ENCODE measurements around the gene DMAP1.
A peak's percentile ranks its signal among the peaks of the same experiment; 100 is the strongest.

Gene DMAP1

DNA sequence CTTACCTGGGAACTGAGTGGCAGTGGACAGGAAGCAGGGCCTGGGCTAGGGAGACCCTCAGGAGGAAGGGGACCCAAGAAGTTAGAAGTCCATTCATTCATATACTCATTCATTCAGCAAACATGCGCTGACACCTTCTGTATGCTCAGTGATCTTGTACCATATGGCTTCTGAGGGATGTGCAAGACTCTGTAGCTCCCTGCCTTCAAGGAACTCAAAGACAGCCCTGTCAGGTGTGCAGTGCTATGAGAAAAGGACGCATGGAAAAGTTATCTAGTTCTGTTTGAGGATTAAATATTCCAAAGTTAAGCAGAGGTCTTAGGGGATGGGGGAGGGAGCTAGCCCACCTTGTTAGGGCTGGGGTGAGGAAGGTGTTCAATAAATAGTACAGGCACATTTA, 12.5 kb downstream of the DMAP1 start:
- no peak overlapping the region for H3K27ac ChIP-seq (ENCODE audit: extremely low read depth, low read depth, low read length)
- H3K9me3 ChIP-seq (ENCODE audit: control insufficient read depth, insufficient read depth, low read depth, low read length) = no peaks in the 10 kb centered on the region
- ChIA-PET CTCF (interaction anchor here (5.7 kb wide), 1 partner anchor 8 kb away, joined by 29 read pairs; no protein-coding TSS in a partner anchor), POLR2A (no interaction called here)
- H3K4me1 ChIP-seq (ENCODE audit: control insufficient read depth, insufficient read depth, low read length) = no peaks in the 10 kb centered on the region
- peaks cover 0 to 63% of the 10 kb centered on the region in 2 experiments; a peak in 1 of 3 replicates for H3K36me3 ChIP-seq (ENCODE audit: control insufficient read depth in 2 of 2, insufficient read depth in 1 of 2, low read length in 2 of 2)
- no peak overlapping the region for H3K4me3 ChIP-seq (ENCODE audit: low read depth, low read length)
- peak; percentile 97; the same call in 1 of the 2 replicates for TF ChIP-seq TRIM28 (IDR thresholded peaks at IDR 0.05; ENCODE audit: borderline replicate concordance, low read length)
- TF ChIP-seq SP2 (tag by site-specific recombination; IDR thresholded peaks at IDR 0.05) = no peak

DNA sequence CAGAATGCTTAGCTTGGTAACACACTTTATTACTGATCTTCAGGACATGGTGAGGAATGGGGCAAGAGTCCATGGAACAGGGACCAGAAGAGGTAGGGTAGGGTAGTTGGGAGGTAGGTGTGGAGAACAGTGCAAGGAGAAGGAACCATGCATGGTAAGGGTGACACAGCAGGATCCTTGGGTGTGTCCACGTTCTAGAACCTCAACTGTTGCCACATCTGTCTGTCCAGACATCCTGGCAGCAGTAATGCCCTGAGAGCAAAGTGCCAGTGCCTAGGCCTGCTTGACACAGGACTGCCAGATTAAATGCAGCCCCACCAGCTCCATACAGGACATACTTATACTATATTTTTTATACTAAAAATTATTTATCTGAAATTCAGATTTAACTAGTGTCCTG, 13.9 kb downstream of the DMAP1 start:
- H3K27ac ChIP-seq (ENCODE audit: extremely low read depth, low read depth, low read length) = no peak overlapping the region
- peaks cover 0 to 60% of the 10 kb centered on the region in 2 experiments; a peak in 2 of 3 replicates for H3K36me3 ChIP-seq (ENCODE audit: control insufficient read depth in 2 of 2, insufficient read depth in 1 of 2, low read length in 2 of 2)
- H3K4me3 ChIP-seq (ENCODE audit: low read depth, low read length) = no peak overlapping the region
- no peak for TF ChIP-seq ZNF629 (tag by site-specific recombination; IDR thresholded peaks at IDR 0.05)
- TF ChIP-seq MZF1 (tag by site-specific recombination; IDR thresholded peaks at IDR 0.05; ENCODE audit: borderline replicate concordance) = no peak
- TF ChIP-seq ZNF792 (tag by site-specific recombination; IDR thresholded peaks at IDR 0.05) = no peak
- TF ChIP-seq SP3 (tag by site-specific recombination; IDR thresholded peaks at IDR 0.05) = no peak
- TF ChIP-seq ZNF768 (tag by site-specific recombination; IDR thresholded peaks at IDR 0.05) = no peak
- TF ChIP-seq ZNF416 (tag by site-specific recombination; IDR thresholded peaks at IDR 0.05) = no peak
- CTCF ChIA-PET = interaction anchor here (0.6 to 5.7 kb wide), 3 partner anchors 9 to 367 kb away, joined by 3 to 29 read pairs (median 5); no protein-coding TSS in a partner anchor
- no peaks in the 10 kb centered on the region for H3K9me3 ChIP-seq (ENCODE audit: control insufficient read depth, insufficient read depth, low read depth, low read length)
- H3K4me1 ChIP-seq (ENCODE audit: control insufficient read depth, insufficient read depth, low read length) = no peaks in the 10 kb centered on the region
- POLR2A ChIA-PET = no interaction called here

DNA sequence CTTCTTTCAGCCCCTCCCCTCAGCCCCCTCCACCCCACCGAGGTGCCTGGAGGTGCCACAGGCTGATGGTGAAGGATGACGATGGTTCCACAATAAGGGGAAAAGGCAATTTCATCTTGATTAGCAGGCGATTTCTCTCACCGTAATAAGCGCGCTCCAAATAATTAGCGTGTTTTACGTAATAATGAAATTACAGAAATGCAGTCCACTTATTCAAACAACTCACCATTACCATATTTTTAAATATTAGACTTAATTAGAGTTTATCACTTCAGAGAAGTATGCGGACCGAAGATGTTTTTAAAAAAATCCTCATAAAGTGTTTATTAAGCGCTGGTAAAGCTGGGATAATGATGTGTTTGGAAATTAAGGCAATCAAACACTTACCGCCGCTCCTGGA, 14.9 kb downstream of the DMAP1 start:
- Histone ChIP-seq H3K4me3 (ENCODE audit: low read depth, low read length) (no peak overlapping the region), H3K36me3 (ENCODE audit: control insufficient read depth in 2 of 2, insufficient read depth in 1 of 2, low read length in 2 of 2) (peaks cover 0 to 61% of the 10 kb centered on the region in 2 experiments; a peak in 2 of 3 replicates), H3K27ac (ENCODE audit: extremely low read depth, low read depth, low read length) (no peak overlapping the region), H3K9me3 (ENCODE audit: control insufficient read depth, insufficient read depth, low read depth, low read length) (no peaks in the 10 kb centered on the region), H3K4me1 (ENCODE audit: control insufficient read depth, insufficient read depth, low read length) (no peaks in the 10 kb centered on the region)
- ChIA-PET POLR2A (no interaction called here), CTCF (interaction anchor here (5.7 kb wide), 1 partner anchor 10 kb away, joined by 29 read pairs; no protein-coding TSS in a partner anchor)
- TF ChIP-seq, protein P1, sequence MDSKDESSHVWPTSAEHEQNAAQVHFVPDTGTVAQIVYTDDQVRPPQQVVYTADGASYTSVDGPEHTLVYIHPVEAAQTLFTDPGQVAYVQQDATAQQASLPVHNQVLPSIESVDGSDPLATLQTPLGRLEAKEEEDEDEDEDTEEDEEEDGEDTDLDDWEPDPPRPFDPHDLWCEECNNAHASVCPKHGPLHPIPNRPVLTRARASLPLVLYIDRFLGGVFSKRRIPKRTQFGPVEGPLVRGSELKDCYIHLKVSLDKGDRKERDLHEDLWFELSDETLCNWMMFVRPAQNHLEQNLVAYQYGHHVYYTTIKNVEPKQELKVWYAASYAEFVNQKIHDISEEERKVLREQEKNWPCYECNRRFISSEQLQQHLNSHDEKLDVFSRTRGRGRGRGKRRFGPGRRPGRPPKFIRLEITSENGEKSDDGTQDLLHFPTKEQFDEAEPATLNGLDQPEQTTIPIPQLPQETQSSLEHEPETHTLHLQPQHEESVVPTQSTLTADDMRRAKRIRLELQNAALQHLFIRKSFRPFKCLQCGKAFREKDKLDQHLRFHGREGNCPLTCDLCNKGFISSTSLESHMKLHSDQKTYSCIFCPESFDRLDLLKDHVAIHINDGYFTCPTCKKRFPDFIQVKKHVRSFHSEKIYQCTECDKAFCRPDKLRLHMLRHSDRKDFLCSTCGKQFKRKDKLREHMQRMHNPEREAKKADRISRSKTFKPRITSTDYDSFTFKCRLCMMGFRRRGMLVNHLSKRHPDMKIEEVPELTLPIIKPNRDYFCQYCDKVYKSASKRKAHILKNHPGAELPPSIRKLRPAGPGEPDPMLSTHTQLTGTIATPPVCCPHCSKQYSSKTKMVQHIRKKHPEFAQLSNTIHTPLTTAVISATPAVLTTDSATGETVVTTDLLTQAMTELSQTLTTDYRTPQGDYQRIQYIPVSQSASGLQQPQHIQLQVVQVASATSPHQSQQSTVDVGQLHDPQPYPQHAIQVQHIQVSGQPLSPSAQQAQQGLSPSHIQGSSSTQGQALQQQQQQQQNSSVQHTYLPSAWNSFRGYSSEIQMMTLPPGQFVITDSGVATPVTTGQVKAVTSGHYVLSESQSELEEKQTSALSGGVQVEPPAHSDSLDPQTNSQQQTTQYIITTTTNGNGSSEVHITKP (tag by site-specific recombination; IDR thresholded peaks at IDR 0.05) = no peak
- TF ChIP-seq ZNF23 (tag by site-specific recombination; IDR thresholded peaks at IDR 0.05; ENCODE audit: borderline replicate concordance) = no peak
- TF ChIP-seq, protein P2, sequence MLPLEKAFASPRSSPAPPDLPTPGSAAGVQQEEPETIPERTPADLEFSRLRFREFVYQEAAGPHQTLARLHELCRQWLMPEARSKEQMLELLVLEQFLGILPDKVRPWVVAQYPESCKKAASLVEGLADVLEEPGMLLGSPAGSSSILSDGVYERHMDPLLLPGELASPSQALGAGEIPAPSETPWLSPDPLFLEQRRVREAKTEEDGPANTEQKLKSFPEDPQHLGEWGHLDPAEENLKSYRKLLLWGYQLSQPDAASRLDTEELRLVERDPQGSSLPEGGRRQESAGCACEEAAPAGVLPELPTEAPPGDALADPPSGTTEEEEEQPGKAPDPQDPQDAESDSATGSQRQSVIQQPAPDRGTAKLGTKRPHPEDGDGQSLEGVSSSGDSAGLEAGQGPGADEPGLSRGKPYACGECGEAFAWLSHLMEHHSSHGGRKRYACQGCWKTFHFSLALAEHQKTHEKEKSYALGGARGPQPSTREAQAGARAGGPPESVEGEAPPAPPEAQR (tag by site-specific recombination; IDR thresholded peaks at IDR 0.05) = no peak
- TF ChIP-seq, protein P3, sequence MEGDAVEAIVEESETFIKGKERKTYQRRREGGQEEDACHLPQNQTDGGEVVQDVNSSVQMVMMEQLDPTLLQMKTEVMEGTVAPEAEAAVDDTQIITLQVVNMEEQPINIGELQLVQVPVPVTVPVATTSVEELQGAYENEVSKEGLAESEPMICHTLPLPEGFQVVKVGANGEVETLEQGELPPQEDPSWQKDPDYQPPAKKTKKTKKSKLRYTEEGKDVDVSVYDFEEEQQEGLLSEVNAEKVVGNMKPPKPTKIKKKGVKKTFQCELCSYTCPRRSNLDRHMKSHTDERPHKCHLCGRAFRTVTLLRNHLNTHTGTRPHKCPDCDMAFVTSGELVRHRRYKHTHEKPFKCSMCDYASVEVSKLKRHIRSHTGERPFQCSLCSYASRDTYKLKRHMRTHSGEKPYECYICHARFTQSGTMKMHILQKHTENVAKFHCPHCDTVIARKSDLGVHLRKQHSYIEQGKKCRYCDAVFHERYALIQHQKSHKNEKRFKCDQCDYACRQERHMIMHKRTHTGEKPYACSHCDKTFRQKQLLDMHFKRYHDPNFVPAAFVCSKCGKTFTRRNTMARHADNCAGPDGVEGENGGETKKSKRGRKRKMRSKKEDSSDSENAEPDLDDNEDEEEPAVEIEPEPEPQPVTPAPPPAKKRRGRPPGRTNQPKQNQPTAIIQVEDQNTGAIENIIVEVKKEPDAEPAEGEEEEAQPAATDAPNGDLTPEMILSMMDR (tag by site-specific recombination; IDR thresholded peaks at IDR 0.05) = no peak
- TF ChIP-seq ZNF133 (tag by site-specific recombination; IDR thresholded peaks at IDR 0.05) = no peak
- TF ChIP-seq, protein P4, sequence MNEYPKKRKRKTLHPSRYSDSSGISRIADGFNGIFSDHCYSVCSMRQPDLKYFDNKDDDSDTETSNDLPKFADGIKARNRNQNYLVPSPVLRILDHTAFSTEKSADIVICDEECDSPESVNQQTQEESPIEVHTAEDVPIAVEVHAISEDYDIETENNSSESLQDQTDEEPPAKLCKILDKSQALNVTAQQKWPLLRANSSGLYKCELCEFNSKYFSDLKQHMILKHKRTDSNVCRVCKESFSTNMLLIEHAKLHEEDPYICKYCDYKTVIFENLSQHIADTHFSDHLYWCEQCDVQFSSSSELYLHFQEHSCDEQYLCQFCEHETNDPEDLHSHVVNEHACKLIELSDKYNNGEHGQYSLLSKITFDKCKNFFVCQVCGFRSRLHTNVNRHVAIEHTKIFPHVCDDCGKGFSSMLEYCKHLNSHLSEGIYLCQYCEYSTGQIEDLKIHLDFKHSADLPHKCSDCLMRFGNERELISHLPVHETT (tag by site-specific recombination; IDR thresholded peaks at IDR 0.05) = no peak
- TF ChIP-seq ZNF416 (tag by site-specific recombination; IDR thresholded peaks at IDR 0.05) = no peak
- TF ChIP-seq ZNF571 (tag by site-specific recombination; IDR thresholded peaks at IDR 0.05) = no peak
- TF ChIP-seq ZNF311 (tag by site-specific recombination; IDR thresholded peaks at IDR 0.05; ENCODE audit: borderline replicate concordance) = no peak
- no peak for TF ChIP-seq ZNF677 (tag by site-specific recombination; IDR thresholded peaks at IDR 0.05)
- TF ChIP-seq HOXD13 (CRISPR knock-in tag; IDR thresholded peaks at IDR 0.05; ENCODE audit: borderline replicate concordance) = no peak
- no peak for TF ChIP-seq ZBTB1 (tag by site-specific recombination; IDR thresholded peaks at IDR 0.05)
- TF ChIP-seq SP2 (tag by site-specific recombination; IDR thresholded peaks at IDR 0.05) = no peak
- TF ChIP-seq, protein P5, sequence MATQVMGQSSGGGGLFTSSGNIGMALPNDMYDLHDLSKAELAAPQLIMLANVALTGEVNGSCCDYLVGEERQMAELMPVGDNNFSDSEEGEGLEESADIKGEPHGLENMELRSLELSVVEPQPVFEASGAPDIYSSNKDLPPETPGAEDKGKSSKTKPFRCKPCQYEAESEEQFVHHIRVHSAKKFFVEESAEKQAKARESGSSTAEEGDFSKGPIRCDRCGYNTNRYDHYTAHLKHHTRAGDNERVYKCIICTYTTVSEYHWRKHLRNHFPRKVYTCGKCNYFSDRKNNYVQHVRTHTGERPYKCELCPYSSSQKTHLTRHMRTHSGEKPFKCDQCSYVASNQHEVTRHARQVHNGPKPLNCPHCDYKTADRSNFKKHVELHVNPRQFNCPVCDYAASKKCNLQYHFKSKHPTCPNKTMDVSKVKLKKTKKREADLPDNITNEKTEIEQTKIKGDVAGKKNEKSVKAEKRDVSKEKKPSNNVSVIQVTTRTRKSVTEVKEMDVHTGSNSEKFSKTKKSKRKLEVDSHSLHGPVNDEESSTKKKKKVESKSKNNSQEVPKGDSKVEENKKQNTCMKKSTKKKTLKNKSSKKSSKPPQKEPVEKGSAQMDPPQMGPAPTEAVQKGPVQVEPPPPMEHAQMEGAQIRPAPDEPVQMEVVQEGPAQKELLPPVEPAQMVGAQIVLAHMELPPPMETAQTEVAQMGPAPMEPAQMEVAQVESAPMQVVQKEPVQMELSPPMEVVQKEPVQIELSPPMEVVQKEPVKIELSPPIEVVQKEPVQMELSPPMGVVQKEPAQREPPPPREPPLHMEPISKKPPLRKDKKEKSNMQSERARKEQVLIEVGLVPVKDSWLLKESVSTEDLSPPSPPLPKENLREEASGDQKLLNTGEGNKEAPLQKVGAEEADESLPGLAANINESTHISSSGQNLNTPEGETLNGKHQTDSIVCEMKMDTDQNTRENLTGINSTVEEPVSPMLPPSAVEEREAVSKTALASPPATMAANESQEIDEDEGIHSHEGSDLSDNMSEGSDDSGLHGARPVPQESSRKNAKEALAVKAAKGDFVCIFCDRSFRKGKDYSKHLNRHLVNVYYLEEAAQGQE (tag by site-specific recombination; IDR thresholded peaks at IDR 0.05) = no peak

Data from HEK293 (cell line).